ENCODE measurements around the gene SLC35F3.

DNA sequence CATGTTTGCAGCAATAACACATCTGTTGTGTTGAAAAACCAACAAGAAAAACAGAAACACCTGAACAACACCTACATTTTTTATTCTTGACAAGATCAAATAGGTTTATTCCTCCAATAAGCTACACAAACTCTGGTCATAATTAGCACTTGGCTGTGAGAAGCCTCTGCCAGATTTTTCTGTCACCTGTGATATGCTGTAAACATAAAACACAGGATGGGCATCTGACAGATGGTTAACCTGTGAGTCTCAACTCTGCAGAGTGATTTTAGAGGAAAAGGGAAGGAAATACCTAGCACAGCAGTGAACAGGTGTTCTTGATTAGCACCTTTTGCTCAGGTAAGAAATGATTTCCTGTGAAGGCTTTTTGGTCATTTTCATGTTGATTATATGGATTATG lies 293.4 kb downstream of the SLC35F3 start:
- TF ChIP-seq, protein P1, sequence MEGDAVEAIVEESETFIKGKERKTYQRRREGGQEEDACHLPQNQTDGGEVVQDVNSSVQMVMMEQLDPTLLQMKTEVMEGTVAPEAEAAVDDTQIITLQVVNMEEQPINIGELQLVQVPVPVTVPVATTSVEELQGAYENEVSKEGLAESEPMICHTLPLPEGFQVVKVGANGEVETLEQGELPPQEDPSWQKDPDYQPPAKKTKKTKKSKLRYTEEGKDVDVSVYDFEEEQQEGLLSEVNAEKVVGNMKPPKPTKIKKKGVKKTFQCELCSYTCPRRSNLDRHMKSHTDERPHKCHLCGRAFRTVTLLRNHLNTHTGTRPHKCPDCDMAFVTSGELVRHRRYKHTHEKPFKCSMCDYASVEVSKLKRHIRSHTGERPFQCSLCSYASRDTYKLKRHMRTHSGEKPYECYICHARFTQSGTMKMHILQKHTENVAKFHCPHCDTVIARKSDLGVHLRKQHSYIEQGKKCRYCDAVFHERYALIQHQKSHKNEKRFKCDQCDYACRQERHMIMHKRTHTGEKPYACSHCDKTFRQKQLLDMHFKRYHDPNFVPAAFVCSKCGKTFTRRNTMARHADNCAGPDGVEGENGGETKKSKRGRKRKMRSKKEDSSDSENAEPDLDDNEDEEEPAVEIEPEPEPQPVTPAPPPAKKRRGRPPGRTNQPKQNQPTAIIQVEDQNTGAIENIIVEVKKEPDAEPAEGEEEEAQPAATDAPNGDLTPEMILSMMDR (conservative IDR thresholded peaks at IDR 0.05 in 1 of 2, IDR thresholded peaks at IDR 0.05 in 1 of 2; ENCODE audit: extremely low read depth in 1 of 2, insufficient read depth in 1 of 2, low read depth in 1 of 2, low read length in 2 of 2): no peak
- no peak for TF ChIP-seq EZH2 (IDR thresholded peaks at IDR 0.05; ENCODE audit: borderline replicate concordance, low read length)

Data from mammary epithelial cell (primary cell).